Mesendoderm (in vitro differentiated cells): ENCODE data around the gene BCDIN3D.

Experiments
- DNase-seq: peaks from one replicate; pipeline ENCODE4 v3.0.0; 2013
- H2AK5ac ChIP-seq: 2 replicates; pipeline ENCODE4 v1.6.1; 2013; ENCODE audit warnings: low read length, inconsistent platforms
- H2BK120ac ChIP-seq: 2 replicates; pipeline ENCODE4 v1.6.1; 2013; ENCODE audit warnings: low read depth, mild to moderate bottlenecking, low read length, moderate library complexity, mixed read lengths
- H2BK15ac ChIP-seq: replicated peaks from 2 replicates; pipeline ENCODE4 v1.6.1; 2013; ENCODE audit warnings: low read depth, mild to moderate bottlenecking, moderate library complexity
- H2BK5ac ChIP-seq: 2 replicates; pipeline ENCODE4 v1.6.1; 2013; ENCODE audit warnings: low read length, inconsistent platforms
- H3K18ac ChIP-seq: 2 replicates; pipeline ENCODE4 v1.6.1; 2013; ENCODE audit warnings: mild to moderate bottlenecking, low read length, mixed read lengths
- H3K23ac ChIP-seq: one replicate; pipeline ENCODE4 v1.6.1; 2013; ENCODE audit warnings: low read length
- H3K27ac ChIP-seq: 2 replicates; pipeline ENCODE4 v1.5.1; 2013; ENCODE audit warnings: low read depth, mild to moderate bottlenecking, inconsistent platforms, low read length, moderate library complexity
- H3K27me3 ChIP-seq: 2 replicates; pipeline ENCODE4 v1.6.1; 2013; ENCODE audit warnings: low read length, control low read depth, mild to moderate bottlenecking, inconsistent platforms; ENCODE audit not compliant: insufficient read depth, poor library complexity
- H3K36me3 ChIP-seq: 2 replicates; pipeline ENCODE4 v1.6.1; 2013; ENCODE audit warnings: low read length, inconsistent platforms; ENCODE audit not compliant: control insufficient read depth, insufficient read depth
- H3K4ac ChIP-seq: one replicate; pipeline ENCODE4 v1.6.1; 2013; ENCODE audit warnings: low read depth, mild to moderate bottlenecking, low read length, moderate library complexity
- H3K4me1 ChIP-seq: 2 replicates; pipeline ENCODE4 v1.6.1; 2013; ENCODE audit warnings: low read depth, low read length, inconsistent platforms; ENCODE audit not compliant: control insufficient read depth
- H3K4me2 ChIP-seq: 2 replicates; pipeline ENCODE4 v1.6.1; 2013; ENCODE audit warnings: low read length
- H3K4me3 ChIP-seq: 2 replicates; pipeline ENCODE4 v1.5.1; 2013; ENCODE audit warnings: mild to moderate bottlenecking, low read length
- H3K56ac ChIP-seq: one replicate; pipeline ENCODE4 v1.6.1; 2013; ENCODE audit warnings: low read length
- H3K79me1 ChIP-seq: 2 replicates; pipeline ENCODE4 v1.6.1; 2013; ENCODE audit warnings: low read length, inconsistent platforms
- H3K79me2 ChIP-seq: 2 replicates; pipeline ENCODE4 v1.6.1; 2013; ENCODE audit warnings: mild to moderate bottlenecking, low read length; ENCODE audit not compliant: control insufficient read depth, insufficient read depth
- H3K9ac ChIP-seq: 2 replicates; pipeline ENCODE4 v1.6.1; 2013; ENCODE audit warnings: low read length, inconsistent platforms
- H4K5ac ChIP-seq: one replicate; pipeline ENCODE4 v1.6.1; 2013; ENCODE audit warnings: low read length
- H4K8ac ChIP-seq: one replicate; pipeline ENCODE4 v1.6.1; 2013; ENCODE audit warnings: low read depth, mild to moderate bottlenecking, control low read depth, low read length, moderate library complexity
- WGBS: extraction: QIAGEN DNeasy Blood & Tissue Kit; methylation state at CpG from one replicate; pipeline ENCODE4 v1.1.7; 2013; ENCODE audit warnings: low lambda C conversion rate, missing lambda C conversion rate; ENCODE audit not compliant: insufficient coverage; ENCODE audit errors: extremely low coverage; 5-methylcytosine and 5-hydroxymethylcytosine counted together

BCDIN3D gene

DNA sequence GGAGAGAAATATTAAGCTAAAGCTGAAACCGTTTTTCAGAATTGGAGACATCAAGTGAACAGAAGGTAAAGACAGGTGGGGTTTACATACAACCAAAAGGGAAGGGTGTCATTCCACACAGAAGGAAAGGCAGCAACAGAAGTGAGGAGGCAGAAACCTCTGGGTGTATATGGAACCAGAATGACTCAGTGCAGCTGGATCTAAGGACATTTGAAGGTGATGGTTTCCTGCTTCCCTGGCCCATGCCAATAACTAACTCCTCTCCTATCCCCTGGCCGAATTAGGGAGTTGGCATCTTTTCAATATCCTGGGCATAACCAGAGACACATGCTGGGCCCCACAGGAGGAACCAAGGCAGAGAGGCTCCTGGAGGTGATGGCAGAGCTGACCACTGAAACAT is 23.1 kb downstream of the BCDIN3D start:
- Histone ChIP-seq H3K79me2 (peaks cover 9% of the 10 kb centered on the region), H3K9ac (no peak overlapping the region), H3K36me3 (no peaks in the 10 kb centered on the region), H3K18ac (no peak overlapping the region), H2BK120ac (no peak overlapping the region), H4K5ac (no peak overlapping the region), H2AK5ac (no peak overlapping the region), H3K56ac (no peak overlapping the region), H3K4me3 (no peak overlapping the region), H2BK5ac (no peak overlapping the region), H3K4ac (no peak overlapping the region), H3K27me3 (no peaks in the 10 kb centered on the region), H3K4me2 (no peak overlapping the region), H3K23ac (no peak overlapping the region), H3K79me1 (peaks cover 16% of the 10 kb centered on the region), H4K8ac (no peak overlapping the region), H2BK15ac (no peak overlapping the region), H3K27ac (no peak overlapping the region), H3K4me1 (peaks cover 2% of the 10 kb centered on the region)
- no peak for DNase-seq
- WGBS: no CpG with 5 or more reads among the region's 2 CpGs

DNA sequence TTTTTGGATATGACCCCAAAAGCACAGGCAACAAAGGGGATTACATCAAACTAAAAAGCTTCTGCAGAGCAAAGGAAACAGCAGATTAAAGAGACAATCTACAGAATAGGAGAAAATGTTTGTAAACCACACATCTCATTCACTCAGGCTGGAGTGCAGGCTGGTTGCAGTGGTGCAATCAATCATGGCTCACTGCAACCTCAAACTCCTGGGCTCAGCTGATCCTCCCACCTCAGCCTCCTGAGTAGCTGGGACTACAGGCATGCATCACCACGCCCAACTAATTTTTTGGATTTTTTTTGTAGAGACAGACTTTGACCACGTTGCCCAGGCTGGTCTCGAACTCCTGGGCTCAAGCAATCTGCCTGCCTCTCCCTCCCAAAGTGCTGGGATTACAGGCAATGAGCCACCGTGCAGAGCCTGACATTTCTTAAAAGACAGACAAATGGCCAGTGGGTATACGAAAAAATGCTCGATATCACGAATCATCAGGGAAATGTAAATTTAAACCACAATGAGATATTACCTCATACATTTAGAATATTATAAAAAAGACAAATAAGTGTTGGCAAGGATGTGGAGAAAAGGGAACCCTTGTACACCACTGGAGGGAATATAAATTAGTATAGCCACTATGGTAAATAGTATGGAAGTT is 24.5 kb downstream of the BCDIN3D start:
- Histone ChIP-seq H3K56ac (no peak overlapping the region), H3K23ac (no peak overlapping the region), H3K27ac (no peak overlapping the region), H3K79me2 (peaks cover 3% of the 10 kb centered on the region), H3K4me2 (no peak overlapping the region), H4K5ac (no peak overlapping the region), H4K8ac (no peak overlapping the region), H3K9ac (no peak overlapping the region), H3K27me3 (no peaks in the 10 kb centered on the region), H3K79me1 (peaks cover 8% of the 10 kb centered on the region), H3K18ac (no peak overlapping the region), H2BK120ac (no peak overlapping the region), H3K36me3 (no peaks in the 10 kb centered on the region), H2BK15ac (no peak overlapping the region), H2BK5ac (no peak overlapping the region), H3K4me1 (peaks cover 2% of the 10 kb centered on the region), H3K4ac (no peak overlapping the region), H2AK5ac (no peak overlapping the region), H3K4me3 (no peak overlapping the region)
- no peak for DNase-seq
- WGBS: no CpG with 5 or more reads among the region's 7 CpGs

DNA sequence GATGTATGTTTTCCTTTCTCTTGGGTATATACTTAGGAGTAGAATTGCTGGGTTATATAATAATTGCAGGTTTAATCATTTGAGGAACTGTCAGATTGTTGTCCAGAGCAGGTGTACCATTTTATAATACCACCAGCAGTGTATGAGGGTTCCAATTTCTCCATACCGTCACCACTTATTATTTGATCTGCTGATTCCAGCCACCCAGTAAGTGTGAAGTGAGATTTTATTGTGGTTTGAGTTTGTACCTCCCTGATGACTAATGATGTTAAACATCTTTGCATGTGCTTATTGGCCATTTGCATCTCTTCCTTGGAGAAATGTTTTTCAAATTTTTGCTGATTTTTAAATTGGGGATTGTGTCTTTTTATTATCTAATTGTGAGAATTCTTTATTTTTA is 29.8 kb downstream of the BCDIN3D start:
- H3K23ac ChIP-seq: no peak overlapping the region
- no peak for DNase-seq
- no peak overlapping the region for H2AK5ac ChIP-seq
- no peak overlapping the region for H3K4me3 ChIP-seq
- no peak overlapping the region for H2BK120ac ChIP-seq
- H3K18ac ChIP-seq: no peak overlapping the region
- H2BK15ac ChIP-seq: no peak overlapping the region
- no peak overlapping the region for H3K4ac ChIP-seq
- H2BK5ac ChIP-seq: no peak overlapping the region
- no peak overlapping the region for H3K56ac ChIP-seq
- no CpG with 5 or more reads among the region's 1 CpG for WGBS
- peaks cover 6% of the 10 kb centered on the region for H3K79me1 ChIP-seq
- no peak overlapping the region for H4K5ac ChIP-seq
- no peaks in the 10 kb centered on the region for H3K79me2 ChIP-seq
- no peak overlapping the region for H3K27ac ChIP-seq
- H3K36me3 ChIP-seq: no peaks in the 10 kb centered on the region
- H3K9ac ChIP-seq: no peak overlapping the region
- peaks cover 13% of the 10 kb centered on the region for H3K4me1 ChIP-seq
- H3K4me2 ChIP-seq: no peak overlapping the region
- H4K8ac ChIP-seq: no peak overlapping the region
- H3K27me3 ChIP-seq: no peaks in the 10 kb centered on the region

DNA sequence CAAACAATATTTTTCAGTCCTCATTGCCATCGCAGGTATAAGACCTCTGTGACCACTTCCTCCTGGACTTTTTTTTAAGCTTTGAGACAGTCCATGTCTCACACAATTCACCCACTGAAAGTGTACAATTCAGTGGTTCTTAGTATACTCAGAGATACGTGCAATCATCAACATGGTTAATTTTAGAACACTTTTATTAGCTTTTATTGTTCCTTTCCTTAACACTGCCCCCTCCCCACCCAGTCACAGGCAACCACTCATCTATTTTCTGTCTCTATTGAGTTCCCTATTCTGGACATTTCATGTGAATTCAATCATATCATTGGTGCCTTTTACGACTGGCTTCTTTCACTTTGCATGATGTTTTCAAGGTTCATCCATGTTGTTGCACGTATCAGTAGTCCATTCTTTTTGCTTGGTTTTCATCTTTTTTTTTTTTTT is 30.9 kb downstream of the BCDIN3D start:
- Histone ChIP-seq H4K5ac (no peak overlapping the region), H3K36me3 (no peaks in the 10 kb centered on the region), H3K27me3 (no peaks in the 10 kb centered on the region), H4K8ac (no peak overlapping the region), H3K27ac (no peak overlapping the region), H3K4me2 (no peak overlapping the region), H3K79me2 (peaks cover 1% of the 10 kb centered on the region), H2AK5ac (no peak overlapping the region), H3K4ac (no peak overlapping the region), H3K23ac (no peak overlapping the region), H2BK15ac (no peak overlapping the region), H3K79me1 (peaks cover 6% of the 10 kb centered on the region), H2BK120ac (no peak overlapping the region), H3K18ac (no peak overlapping the region), H3K4me3 (no peak overlapping the region), H2BK5ac (no peak overlapping the region), H3K9ac (no peak overlapping the region), H3K56ac (no peak overlapping the region), H3K4me1 (peaks cover 13% of the 10 kb centered on the region)
- WGBS: no CpG with 5 or more reads among the region's 4 CpGs
- no peak for DNase-seq

DNA sequence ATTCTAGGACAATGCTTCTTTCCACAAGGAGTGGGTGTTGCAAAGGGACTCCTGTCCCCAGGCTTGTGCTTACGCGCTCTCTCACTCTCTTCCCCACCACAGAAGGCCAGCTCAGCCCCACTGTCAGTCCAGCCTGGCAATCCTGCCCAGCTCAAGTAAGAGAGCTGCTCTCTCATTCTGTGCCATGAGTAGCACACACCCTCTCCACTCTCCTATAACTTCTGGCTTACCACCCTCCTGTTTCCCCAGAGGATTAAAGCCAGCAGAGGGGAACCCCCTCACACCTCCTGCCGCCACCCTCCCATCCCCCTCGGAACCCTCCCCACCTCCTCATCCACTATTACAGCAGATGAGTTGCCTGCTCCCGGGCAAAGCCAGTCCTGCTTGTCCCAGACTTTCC is 31.8 kb downstream of the BCDIN3D start:
- Histone ChIP-seq H2BK120ac (no peak overlapping the region), H3K4me3 (no peak overlapping the region), H3K56ac (peak overlapping the region; percentile 9), H3K36me3 (no peaks in the 10 kb centered on the region), H3K27ac (no peak overlapping the region), H3K18ac (no peak overlapping the region), H3K9ac (no peak overlapping the region), H3K27me3 (no peaks in the 10 kb centered on the region), H2BK15ac (no peak overlapping the region), H2BK5ac (no peak overlapping the region), H2AK5ac (no peak overlapping the region), H3K4ac (no peak overlapping the region), H3K4me2 (no peak overlapping the region), H3K23ac (no peak overlapping the region), H3K79me1 (peaks cover 6% of the 10 kb centered on the region), H4K5ac (no peak overlapping the region), H4K8ac (no peak overlapping the region), H3K4me1 (peaks cover 13% of the 10 kb centered on the region), H3K79me2 (peaks cover 1% of the 10 kb centered on the region)
- DNase-seq: no peak
- no CpG with 5 or more reads among the region's 5 CpGs for WGBS

DNA sequence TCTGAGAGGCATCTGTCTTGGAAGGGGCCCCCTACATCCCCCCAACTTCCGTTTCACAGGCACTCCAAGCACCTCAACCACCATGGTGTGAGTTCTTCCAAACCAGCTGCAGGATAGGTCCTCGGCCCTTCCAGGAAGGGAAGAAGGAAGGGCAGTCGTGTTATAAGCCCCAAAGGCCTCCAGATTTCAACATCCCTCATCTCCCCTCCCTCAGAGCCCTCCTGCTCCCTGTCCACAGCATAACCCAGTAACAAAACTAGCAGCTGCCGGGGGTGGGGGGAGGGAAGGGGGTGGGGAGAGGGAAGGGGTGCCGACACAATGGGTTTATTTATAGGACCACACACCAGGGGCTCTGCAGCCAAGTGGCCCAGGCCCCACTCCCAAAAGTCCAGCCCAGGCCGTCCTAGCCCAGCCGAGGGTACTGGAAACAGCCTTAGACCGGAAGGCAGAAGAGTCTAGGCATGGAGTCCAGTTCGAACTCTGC is 33.0 kb downstream of the BCDIN3D start:
- Histone ChIP-seq H3K56ac (peak overlapping the region; percentile 62), H3K27me3 (no peaks in the 10 kb centered on the region), H3K9ac (peak overlapping the region; percentile 39), H4K8ac (no peak overlapping the region), H3K36me3 (no peaks in the 10 kb centered on the region), H2BK5ac (no peak overlapping the region), H3K18ac (no peak overlapping the region), H3K4me3 (no peak overlapping the region), H2BK15ac (no peak overlapping the region), H2AK5ac (no peak overlapping the region), H3K79me2 (peaks cover 1% of the 10 kb centered on the region), H4K5ac (no peak overlapping the region), H2BK120ac (no peak overlapping the region), H3K4me2 (no peak overlapping the region), H3K27ac (peak overlapping the region; percentile 82), H3K4me1 (peaks cover 13% of the 10 kb centered on the region), H3K4ac (no peak overlapping the region), H3K23ac (no peak overlapping the region), H3K79me1 (peaks cover 6% of the 10 kb centered on the region)
- DNase-seq: no peak
- no CpG with 5 or more reads among the region's 9 CpGs for WGBS
